Uterus (tissue), 2 donors: ENCODE results near the gene HOXD10.
A peak's percentile ranks its signal among the peaks of the same experiment; 100 is the strongest.

Experiments
- CTCF ChIP-seq, 4 experiments: fragments of 200-600 bp in 2 of 4; fragments of 450-650 bp in 2 of 4; sonication (generic) in 2 of 4; IDR thresholded peaks; one replicate each; pipeline ENCODE4 v1.5.1; 2016 to 2019; ENCODE audit warnings: antibody characterized with exemption in 4 of 4, mild to moderate bottlenecking in 2 of 4, moderate library complexity in 1 of 4
- POLR2A ChIP-seq, 2 donors: fragments of 450-650 bp; IDR thresholded peaks; one replicate each; pipeline ENCODE4 v1.6.1; 2016; ENCODE audit warnings: antibody characterized with exemption in 2 of 2, mild to moderate bottlenecking in 1 of 2, moderate library complexity in 1 of 2

GRCh38 chr2:176111309-176111663 lies 5.3 kb upstream of the HOXD10 start:
- TF ChIP-seq CTCF (IDR thresholded peaks at IDR 0.05) = peak; percentile 61 to 86 (median 70)
- TF ChIP-seq POLR2A (IDR thresholded peaks at IDR 0.05) = peak in 1 of 2 donors; percentile 21
